HG03575 (cell line): ENCODE data around the gene CMBL.

Source experiments
- ATAC-seq: cut with Tn5 transposase; IDR thresholded peaks from one replicate; pipeline ENCODE4 v1.9.1; 2021; ENCODE audit not compliant: unreplicated experiment, insufficient number of reproducible peaks, low FRiP score; ENCODE audit errors: extremely low read depth

The CMBL gene

GRCh38 chr5:10335711-10336470, 28.2 kb upstream of the CMBL start:
- no peak for ATAC-seq

GRCh38 chr5:10334831-10335230, 27.1 kb upstream of the CMBL start:
- ATAC-seq, result no peak

GRCh38 chr5:10333154-10334006, 25.7 kb upstream of the CMBL start:
- no peak for ATAC-seq

DNA sequence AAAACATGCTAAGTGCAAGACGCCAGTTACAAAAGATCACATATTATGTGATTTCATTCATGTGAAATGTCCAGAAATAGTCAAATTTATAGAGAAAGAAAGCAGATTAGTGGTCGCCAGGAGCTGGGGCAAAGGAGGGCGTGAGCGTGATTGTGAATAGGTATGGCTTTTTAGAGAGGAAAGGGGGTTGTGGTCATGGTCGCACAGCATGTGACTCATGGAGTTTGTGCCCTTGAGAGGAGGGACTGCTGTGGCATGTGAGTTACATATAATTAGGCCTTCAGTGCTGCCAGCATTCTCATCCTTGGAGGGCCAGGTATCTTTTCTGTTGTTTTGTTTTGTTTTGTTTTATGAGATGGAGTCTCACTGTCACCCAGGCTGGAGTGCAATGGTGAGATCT, 24.6 kb upstream of the CMBL start:
- no peak for ATAC-seq

DNA sequence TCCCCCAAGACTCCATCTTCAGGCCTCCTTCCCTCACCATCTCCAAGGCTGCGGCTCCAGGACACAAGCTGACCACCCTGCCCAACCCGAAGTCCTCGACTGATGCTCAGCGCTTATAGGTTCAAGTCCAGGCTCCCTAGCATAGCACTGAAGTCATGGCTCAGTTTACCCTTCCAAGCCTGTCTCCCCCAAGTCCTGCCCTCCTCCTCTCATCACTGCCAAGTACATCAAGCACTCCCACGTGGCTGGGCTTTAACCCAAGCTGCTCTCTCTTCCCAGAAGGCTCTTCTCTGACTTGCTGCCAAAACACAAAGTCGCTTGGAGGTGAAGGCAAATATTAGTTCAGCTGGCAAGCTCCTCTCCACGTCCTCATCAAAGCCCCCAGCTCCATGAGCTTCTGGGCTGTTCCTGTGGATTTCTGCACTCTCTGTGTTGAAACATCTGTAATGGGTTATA, 23.7 kb upstream of the CMBL start:
- no peak for ATAC-seq

DNA sequence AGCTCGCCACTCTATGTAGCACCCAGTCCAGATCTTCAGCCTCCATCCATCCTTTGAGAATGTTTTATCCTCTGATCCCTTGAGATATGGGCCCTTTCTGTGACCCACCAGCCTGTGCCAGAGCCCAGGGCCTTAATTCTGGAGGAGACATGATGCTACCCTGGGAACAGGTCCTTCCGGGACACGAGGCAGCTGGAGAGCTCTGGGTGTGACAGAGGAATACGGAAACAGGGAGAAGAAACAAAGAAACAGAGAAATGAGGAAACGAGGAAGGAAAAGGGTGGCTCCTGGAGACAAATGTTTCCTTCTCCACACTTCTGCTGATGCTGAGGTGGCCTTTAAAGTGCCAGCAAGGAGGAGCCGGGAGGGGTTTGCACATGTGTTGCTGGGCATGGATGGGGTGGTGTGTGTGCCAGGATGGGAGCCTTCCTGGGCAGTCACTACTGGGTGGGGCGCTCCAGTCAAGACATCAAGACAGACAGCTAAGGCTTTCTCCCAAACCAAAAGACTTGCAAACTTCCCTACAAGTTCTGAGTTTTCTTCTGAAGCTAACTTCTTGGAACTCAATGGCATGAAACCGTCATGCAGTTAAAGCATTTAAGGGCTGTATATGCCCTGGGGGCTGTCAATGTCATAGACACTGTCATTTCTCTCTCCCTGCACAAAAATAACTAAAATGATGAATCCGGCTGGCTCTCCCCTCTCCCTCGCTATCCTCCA, 23.0 kb upstream of the CMBL start:
- no peak for ATAC-seq

DNA sequence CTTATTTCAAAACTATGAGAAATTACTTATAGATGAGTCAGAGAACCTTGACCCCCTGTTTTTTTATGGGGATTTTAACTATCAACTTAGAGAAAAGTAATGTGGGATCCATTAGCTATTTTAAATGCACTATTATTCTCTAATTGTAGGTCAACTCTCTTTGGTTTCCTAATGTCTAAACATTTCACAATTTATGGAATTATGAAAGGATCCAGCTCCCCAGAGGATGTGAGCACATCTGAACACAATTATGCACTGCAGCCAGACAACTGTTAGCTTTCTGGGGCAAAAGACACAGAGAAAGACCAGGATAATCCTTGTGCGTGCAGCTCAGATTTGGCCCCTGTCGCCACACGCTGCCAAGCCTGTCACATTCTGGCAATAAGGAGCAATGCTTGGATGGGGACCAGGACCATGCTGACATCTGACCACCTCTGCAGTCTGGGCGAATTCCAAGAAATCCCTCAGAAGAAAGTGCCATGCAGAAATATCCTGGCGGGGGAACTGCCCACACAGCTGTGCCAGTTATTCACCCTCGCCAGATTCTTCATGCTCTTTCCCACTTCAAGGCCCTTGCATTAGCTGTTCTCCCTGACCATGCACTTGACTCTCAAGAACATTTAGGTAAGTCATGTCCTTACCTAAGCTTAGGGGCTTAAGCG, 22.2 kb upstream of the CMBL start:
- ATAC-seq, result no peak

DNA sequence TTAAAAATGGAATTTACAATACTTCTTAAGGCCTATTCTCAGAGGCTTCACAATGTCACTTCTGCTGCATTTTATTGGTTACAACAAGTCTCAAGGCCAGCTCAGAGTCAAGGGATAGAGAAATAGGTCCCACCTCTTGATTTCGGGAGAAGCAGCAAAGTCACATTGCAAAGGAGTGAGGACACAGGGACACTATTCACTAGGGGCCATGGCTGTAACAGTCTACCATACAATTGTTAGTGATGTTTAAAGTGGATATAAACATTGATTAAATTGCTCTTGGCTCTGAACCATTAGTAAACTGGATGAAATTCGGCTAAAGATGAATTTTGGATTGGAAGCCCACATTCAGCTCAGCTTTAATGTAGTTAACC, 21.7 kb upstream of the CMBL start:
- ATAC-seq, result no peak

DNA sequence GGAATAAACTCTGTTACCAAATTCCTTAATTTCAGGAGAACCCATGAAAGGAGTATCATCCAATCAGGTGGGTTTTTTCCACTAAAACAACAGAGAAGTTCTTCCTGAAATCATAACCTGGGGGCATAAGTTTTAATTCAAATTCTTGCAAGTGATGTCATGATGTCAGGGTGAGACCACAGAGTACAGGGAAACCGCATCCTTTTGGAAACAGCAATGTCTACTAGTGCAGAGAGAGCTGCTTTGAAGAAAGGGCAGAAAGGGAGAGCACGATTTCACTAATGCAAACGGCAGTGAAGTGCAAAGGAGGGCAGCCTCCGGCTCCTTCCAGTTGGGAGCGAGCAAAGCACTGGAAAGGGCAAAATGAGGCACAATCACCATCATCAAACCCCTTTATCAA, 20.6 kb upstream of the CMBL start:
- ATAC-seq, result no peak

- no peak for ATAC-seq
Measured at GRCh38 chr5:10324518-10325370, 17.0 kb upstream of the CMBL start.

DNA sequence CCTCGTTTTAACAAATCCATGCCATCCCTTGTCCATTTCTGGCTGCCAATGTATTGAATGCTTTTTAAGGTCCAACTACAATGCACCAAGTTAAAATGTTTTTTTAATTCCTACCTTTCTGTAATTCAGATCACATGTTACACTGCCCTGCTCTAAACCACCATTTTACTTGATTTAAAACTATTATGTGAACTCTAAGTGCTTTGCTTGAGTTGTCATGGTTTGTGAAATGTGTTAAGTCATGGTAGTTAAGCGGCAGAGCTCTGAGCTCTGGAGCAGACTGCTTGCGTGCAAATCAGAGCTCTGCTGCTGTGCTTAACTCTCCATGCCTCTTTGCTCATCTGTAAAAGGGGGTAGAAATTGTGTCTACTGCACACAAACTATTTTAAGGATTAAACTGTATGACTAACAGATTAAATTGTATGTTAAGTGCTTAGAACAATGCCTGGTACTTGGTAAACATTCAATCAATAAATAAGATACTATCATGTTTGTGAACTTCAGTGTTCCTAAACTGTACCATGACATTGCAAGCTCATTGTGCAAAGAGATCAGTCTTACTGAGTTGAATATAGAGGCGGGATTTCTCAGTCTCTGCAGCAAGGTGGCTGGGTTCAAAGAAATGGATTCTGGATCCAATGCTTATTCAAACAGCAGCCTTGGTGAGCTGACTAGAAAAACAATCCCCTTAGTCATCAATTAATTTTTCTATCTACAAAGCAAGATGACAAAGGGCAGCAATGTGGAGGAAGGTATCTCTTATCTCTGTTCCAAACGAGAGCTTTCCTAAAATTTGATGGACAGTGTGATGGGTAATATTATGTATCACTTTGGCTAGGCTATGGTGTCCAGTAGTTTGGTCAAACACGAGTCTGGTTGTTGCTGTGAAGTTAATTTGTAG, 16.1 kb upstream of the CMBL start:
- ATAC-seq, result no peak

GRCh38 chr5:10321882-10322281, 14.2 kb upstream of the CMBL start:
- ATAC-seq, result no peak

- no peak for ATAC-seq
Measured at GRCh38 chr5:10320793-10321192, 13.1 kb upstream of the CMBL start.

GRCh38 chr5:10319202-10319851, 11.6 kb upstream of the CMBL start:
- no peak for ATAC-seq

DNA sequence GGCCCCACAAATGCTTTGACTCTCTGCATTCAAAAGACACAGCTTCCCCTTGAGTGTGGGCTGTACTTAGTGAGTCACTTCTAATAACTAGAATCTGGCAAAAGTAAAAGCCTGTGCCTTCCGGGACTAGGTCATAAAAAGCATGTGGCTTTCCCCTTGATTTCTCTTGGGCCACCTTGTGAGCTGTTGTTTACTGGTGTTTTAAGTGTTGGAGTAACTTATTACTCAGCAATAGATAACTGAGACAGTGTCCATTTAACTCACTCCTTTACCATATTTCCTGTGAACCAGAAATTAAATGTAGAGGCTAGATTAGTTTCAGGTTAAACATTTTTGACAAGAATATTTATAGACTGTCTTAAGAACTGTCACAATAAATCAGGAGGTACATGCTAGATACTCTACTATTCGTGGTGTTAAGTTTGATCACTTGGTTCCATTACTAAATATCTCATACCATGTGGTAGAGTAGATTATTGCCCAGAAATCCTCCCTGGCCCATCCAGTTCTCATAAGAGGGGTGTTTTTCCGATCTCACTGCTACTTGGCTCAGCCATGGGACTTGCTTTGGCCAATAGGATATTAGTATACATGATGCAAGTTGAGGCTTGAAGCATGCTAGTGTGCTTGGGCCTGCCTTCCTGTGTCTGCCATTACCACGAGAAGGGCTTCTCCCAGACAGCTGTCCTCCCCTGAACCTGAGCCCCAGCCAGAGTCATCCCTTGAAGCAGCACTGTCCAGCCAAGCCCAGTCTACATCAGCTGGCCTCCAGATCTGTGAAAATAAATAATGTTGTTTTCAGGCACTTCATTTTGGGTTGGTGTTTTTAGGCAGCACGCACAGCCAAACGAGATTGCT, 10.4 kb upstream of the CMBL start:
- no peak for ATAC-seq

DNA sequence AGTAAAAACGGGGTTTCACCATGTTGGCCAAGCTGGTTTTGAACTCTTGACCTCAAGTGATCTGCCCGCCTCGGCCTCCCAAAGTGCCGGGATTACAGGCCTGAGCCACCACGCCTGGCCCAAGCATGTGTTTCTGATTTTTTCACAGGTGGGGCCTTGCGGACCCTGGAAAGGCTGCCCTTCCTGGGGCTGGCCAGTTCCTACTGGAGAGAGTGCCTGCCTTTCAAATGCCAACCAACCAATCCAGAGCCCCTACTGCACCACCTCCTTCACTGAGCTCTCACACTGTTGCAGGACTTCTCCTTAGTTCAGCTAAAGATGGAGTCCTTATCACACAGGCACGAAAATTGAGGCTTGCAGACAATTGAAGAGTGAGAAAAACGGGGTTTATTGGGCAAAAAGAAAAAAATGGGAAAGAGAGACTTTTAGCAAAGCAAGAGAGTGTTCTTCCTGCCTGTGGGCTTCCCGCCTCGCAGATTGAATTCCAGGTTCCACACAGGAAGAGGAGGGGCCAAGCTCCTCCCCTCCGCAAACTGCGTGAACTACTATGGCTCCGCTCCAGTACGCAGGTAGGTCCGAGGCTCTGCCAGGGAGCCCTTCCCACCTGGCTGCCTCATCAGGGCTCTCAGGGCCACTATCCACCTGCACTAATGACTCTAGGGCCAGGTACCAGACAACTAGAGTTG, 8.3 kb upstream of the CMBL start:
- no peak for ATAC-seq
